ENCODE measurements around the gene GDA.

The GDA gene

DNA sequence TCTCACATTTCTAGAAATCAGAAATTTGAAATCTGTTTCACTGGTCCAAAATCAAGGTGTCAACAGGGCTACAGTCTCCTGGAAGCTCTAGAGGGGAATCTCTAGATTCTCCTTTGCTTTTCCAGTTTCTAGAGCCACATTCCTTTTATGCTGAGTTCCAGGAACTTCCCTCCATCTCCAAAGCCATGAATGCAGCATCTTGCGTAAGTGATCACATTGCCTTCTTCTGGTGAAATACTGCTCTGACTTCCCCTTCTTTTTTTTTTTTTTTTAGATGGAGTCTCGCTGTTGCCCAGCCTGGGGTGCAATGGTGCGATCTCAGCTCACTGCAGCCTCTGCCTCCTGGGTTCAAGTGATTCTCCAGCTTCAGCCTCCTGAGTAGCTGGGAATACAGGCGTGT lies 23.8 kb downstream of the GDA start:
- H3K4me1 ChIP-seq (ENCODE audit: low read length): no peaks in the 10 kb centered on the region
- no peak overlapping the region for H3K27ac ChIP-seq (ENCODE audit: low read length)

GRCh38 chr9:72185561-72185960 lies 36.3 kb downstream of the GDA start:
- no peak overlapping the region for H3K9ac ChIP-seq (ENCODE audit: low read length)
- H3K4me2 ChIP-seq (ENCODE audit: low read length): no peak overlapping the region
- no peak overlapping the region for H2AFZ ChIP-seq (ENCODE audit: low read depth, low read length)
- H3K27me3 ChIP-seq (ENCODE audit: low read depth, low read length): no peaks in the 10 kb centered on the region
- no peak for TF ChIP-seq EZH2phosphoT487 (IDR thresholded peaks at IDR 0.05; ENCODE audit: low read depth)
- no peak for TF ChIP-seq CTCF (IDR thresholded peaks at IDR 0.05; ENCODE audit: low read depth, low read length)
- no peaks in the 10 kb centered on the region for H3K9me3 ChIP-seq (ENCODE audit: insufficient read depth, low read length)
- no peaks in the 10 kb centered on the region for H4K20me1 ChIP-seq (ENCODE audit: insufficient read depth, low read length)
- no peaks in the 10 kb centered on the region for H3K79me2 ChIP-seq (ENCODE audit: low read length)
- H3K27ac ChIP-seq (ENCODE audit: low read length): no peak overlapping the region
- no peaks in the 10 kb centered on the region for H3K36me3 ChIP-seq (replicated peaks; ENCODE audit: low read depth, low read length)
- H3K4me3 ChIP-seq (ENCODE audit: low read length): no peak overlapping the region
- H3K4me1 ChIP-seq (ENCODE audit: low read length): no peaks in the 10 kb centered on the region

More for the DNA sequence above, 23.8 kb downstream of the GDA start:
- Histone ChIP-seq H3K9me3 (ENCODE audit: insufficient read depth, low read length) (no peaks in the 10 kb centered on the region), H3K27me3 (ENCODE audit: low read depth, low read length) (no peaks in the 10 kb centered on the region), H2AFZ (ENCODE audit: low read depth, low read length) (no peak overlapping the region), H3K4me2 (ENCODE audit: low read length) (no peak overlapping the region), H3K4me3 (ENCODE audit: low read length) (no peak overlapping the region), H3K36me3 (replicated peaks; ENCODE audit: low read depth, low read length) (no peaks in the 10 kb centered on the region), H4K20me1 (ENCODE audit: insufficient read depth, low read length) (no peaks in the 10 kb centered on the region), H3K79me2 (ENCODE audit: low read length) (no peaks in the 10 kb centered on the region), H3K9ac (ENCODE audit: low read length) (no peak overlapping the region)
- TF ChIP-seq EZH2phosphoT487 (IDR thresholded peaks at IDR 0.05; ENCODE audit: low read depth) (no peak), CTCF (IDR thresholded peaks at IDR 0.05; ENCODE audit: low read depth, low read length) (no peak)

- Histone ChIP-seq H3K9me3 (ENCODE audit: insufficient read depth, low read length) (no peaks in the 10 kb centered on the region), H4K20me1 (ENCODE audit: insufficient read depth, low read length) (no peaks in the 10 kb centered on the region), H2AFZ (ENCODE audit: low read depth, low read length) (no peak overlapping the region), H3K27me3 (ENCODE audit: low read depth, low read length) (no peaks in the 10 kb centered on the region), H3K79me2 (ENCODE audit: low read length) (no peaks in the 10 kb centered on the region), H3K4me3 (ENCODE audit: low read length) (no peak overlapping the region), H3K4me2 (ENCODE audit: low read length) (no peak overlapping the region), H3K4me1 (ENCODE audit: low read length) (no peaks in the 10 kb centered on the region), H3K9ac (ENCODE audit: low read length) (no peak overlapping the region), H3K36me3 (replicated peaks; ENCODE audit: low read depth, low read length) (no peaks in the 10 kb centered on the region), H3K27ac (ENCODE audit: low read length) (no peak overlapping the region)
- TF ChIP-seq CTCF (IDR thresholded peaks at IDR 0.05; ENCODE audit: low read depth, low read length) (no peak), EZH2phosphoT487 (IDR thresholded peaks at IDR 0.05; ENCODE audit: low read depth) (no peak)
Measured at GRCh38 chr9:72187121-72187695, 38.0 kb downstream of the GDA start.

DNA sequence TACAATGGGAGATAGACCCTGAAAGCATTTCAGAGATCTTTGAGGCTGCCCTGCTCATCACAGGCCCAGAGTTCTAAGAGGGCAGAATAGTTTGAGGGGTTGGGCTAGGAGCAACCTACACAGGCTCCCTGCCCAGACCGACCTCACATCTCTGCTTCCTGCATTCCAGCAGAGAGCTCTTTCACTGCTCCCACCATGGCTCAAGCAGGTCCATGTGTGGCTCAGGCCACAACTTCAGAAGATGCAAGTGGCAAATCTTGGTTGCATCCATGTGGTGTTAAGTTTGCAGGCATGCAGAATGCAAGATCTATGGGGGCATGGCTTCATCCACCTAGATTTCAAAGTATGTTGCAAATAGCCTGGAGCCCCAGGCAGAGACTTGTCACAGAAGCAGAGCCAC lies 39.0 kb downstream of the GDA start:
- no peak overlapping the region for H3K4me3 ChIP-seq (ENCODE audit: low read length)
- no peaks in the 10 kb centered on the region for H3K36me3 ChIP-seq (replicated peaks; ENCODE audit: low read depth, low read length)
- no peak overlapping the region for H3K27ac ChIP-seq (ENCODE audit: low read length)
- H3K9me3 ChIP-seq (ENCODE audit: insufficient read depth, low read length): no peaks in the 10 kb centered on the region
- H3K4me2 ChIP-seq (ENCODE audit: low read length): no peak overlapping the region
- H3K79me2 ChIP-seq (ENCODE audit: low read length): no peaks in the 10 kb centered on the region
- no peak overlapping the region for H3K9ac ChIP-seq (ENCODE audit: low read length)
- H2AFZ ChIP-seq (ENCODE audit: low read depth, low read length): no peak overlapping the region
- no peaks in the 10 kb centered on the region for H4K20me1 ChIP-seq (ENCODE audit: insufficient read depth, low read length)
- H3K4me1 ChIP-seq (ENCODE audit: low read length): no peaks in the 10 kb centered on the region
- H3K27me3 ChIP-seq (ENCODE audit: low read depth, low read length): no peaks in the 10 kb centered on the region
- TF ChIP-seq EZH2phosphoT487 (IDR thresholded peaks at IDR 0.05; ENCODE audit: low read depth): no peak
- no peak for TF ChIP-seq CTCF (IDR thresholded peaks at IDR 0.05; ENCODE audit: low read depth, low read length)
